AG04449 (cell line): ENCODE results near the gene VAMP8.
A peak's percentile ranks its signal among the peaks of the same experiment; 100 is the strongest.

ENCODE experiments used
- CTCF ChIA-PET: fragments of 350-600 bp; formaldehyde crosslinking; extraction: SDS; loops from one replicate; lab custom pipeline; 2021; ENCODE audit warnings: antibody characterized with exemption; lab: Yijun Ruan, JAX
- POLR2A ChIA-PET: fragments of 400-600, 350-600 bp; formaldehyde crosslinking; extraction: SDS; loops from one replicate; lab custom pipeline; 2020; ENCODE audit warnings: antibody characterized with exemption, inconsistent platforms; lab: Yijun Ruan, JAX
- DNase-seq: peaks from one replicate; pipeline ENCODE4 v3.0.0-alpha.2; 2010; ENCODE audit warnings: low read depth, low spot score
- H3K4me3 ChIP-seq: 2 replicates; pipeline ENCODE4 v1.5.1; 2011; ENCODE audit warnings: low read depth, mild to moderate bottlenecking, control low read depth, low read length
- TF ChIP-seq, protein P1 (sequence below): IDR thresholded peaks from one replicate; pipeline ENCODE4 v1.5.1; 2011; ENCODE audit warnings: mild to moderate bottlenecking, moderate library complexity, low read length, control low read depth, inconsistent platforms; ENCODE audit not compliant: insufficient read depth; ENCODE audit errors: missing control alignments

The VAMP8 gene

DNA sequence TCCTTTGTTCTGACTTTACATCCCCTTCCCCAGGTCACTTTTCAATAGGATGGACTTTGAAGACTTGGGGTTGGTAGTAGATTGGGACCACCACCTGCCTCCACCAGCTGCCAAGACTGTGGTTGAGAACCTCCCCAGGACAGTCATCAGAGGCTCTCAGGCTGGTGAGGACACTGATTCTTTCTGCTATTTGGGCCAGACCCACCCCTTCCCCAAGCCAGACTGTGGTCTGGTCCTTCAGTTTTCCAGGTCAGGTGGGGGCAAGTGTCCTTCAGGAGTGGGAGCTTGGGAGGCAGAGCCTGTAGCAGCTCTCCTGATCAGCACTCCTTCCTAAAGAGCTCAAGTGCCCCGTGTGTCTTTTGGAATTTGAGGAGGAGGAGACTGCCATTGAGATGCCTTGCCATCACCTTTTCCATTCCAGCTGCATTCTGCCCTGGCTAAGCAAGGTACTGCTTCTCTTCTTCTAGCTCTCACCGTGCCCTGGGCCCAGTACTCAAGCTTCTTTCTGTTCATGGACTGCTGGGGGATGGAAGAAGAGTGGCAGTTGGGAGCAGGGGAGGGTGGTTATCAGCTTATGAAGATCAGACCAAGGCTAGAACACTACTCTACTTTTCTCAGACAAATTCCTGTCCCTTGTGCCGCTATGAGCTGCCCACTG is 19.2 kb downstream of the VAMP8 start:
- CTCF ChIA-PET: interaction anchor here (1.0 to 2.7 kb wide), 5 partner anchors 9 to 175 kb away, joined by 3 to 11 read pairs (median 6); no protein-coding TSS in a partner anchor
- TF ChIP-seq, protein P1, sequence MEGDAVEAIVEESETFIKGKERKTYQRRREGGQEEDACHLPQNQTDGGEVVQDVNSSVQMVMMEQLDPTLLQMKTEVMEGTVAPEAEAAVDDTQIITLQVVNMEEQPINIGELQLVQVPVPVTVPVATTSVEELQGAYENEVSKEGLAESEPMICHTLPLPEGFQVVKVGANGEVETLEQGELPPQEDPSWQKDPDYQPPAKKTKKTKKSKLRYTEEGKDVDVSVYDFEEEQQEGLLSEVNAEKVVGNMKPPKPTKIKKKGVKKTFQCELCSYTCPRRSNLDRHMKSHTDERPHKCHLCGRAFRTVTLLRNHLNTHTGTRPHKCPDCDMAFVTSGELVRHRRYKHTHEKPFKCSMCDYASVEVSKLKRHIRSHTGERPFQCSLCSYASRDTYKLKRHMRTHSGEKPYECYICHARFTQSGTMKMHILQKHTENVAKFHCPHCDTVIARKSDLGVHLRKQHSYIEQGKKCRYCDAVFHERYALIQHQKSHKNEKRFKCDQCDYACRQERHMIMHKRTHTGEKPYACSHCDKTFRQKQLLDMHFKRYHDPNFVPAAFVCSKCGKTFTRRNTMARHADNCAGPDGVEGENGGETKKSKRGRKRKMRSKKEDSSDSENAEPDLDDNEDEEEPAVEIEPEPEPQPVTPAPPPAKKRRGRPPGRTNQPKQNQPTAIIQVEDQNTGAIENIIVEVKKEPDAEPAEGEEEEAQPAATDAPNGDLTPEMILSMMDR: no peak
- DNase-seq: no peak
- peak overlapping the region; percentile 100 for H3K4me3 ChIP-seq
- POLR2A ChIA-PET: interaction anchor here (2.1 to 3.0 kb wide), 2 partner anchors 9 to 57 kb away, joined by 11 to 25 read pairs; partner anchors contain the start of gene MAT2A

GRCh38 chr2:85597241-85597640 is 19.9 kb downstream of the VAMP8 start:
- no peak for DNase-seq
- peak overlapping the region; percentile 100; the same call in 1 of the 2 replicates for H3K4me3 ChIP-seq
- TF ChIP-seq, protein P1: no peak
- CTCF ChIA-PET: interaction anchor here (1.1 to 2.4 kb wide), 2 partner anchors 8 to 34 kb away, joined by 3 to 11 read pairs; no protein-coding TSS in a partner anchor
- POLR2A ChIA-PET: interaction anchor here (3.0 kb wide), 1 partner anchor 58 kb away, joined by 25 read pairs; the partner anchor contains the start of gene MAT2A

- no peak overlapping the region for H3K4me3 ChIP-seq
- POLR2A ChIA-PET: interaction anchor here (1.3 kb wide), 1 partner anchor 13 kb away, joined by 3 read pairs; no protein-coding TSS in a partner anchor
- TF ChIP-seq, protein P1: no peak
- CTCF ChIA-PET: no interaction called here
- DNase-seq: no peak
Observed at GRCh38 chr2:85598594-85599340, 21.4 kb downstream of the VAMP8 start.

- POLR2A ChIA-PET: interaction anchor here (0.6 to 3.8 kb wide), 4 partner anchors 10 to 61 kb away, joined by 3 to 15 read pairs (median 4); partner anchors contain the start of gene MAT2A
- CTCF ChIA-PET: interaction anchor here (1.0 kb wide), 1 partner anchor 179 kb away, joined by 4 read pairs; no protein-coding TSS in a partner anchor
- no peak overlapping the region for H3K4me3 ChIP-seq
- DNase-seq: no peak
- TF ChIP-seq, protein P1: no peak
Observed at GRCh38 chr2:85599468-85600234, 22.3 kb downstream of the VAMP8 start.

GRCh38 chr2:85600235-85600575 is 22.8 kb downstream of the VAMP8 start:
- no peak overlapping the region for H3K4me3 ChIP-seq
- CTCF ChIA-PET: interaction anchor here (1.0 to 1.3 kb wide), 2 partner anchors 49 to 179 kb away, joined by 4 read pairs; no protein-coding TSS in a partner anchor
- DNase-seq: no peak
- TF ChIP-seq, protein P1: no peak
- POLR2A ChIA-PET: interaction anchor here (0.5 to 3.8 kb wide), 4 partner anchors 10 to 61 kb away, joined by 3 to 15 read pairs (median 5); partner anchors contain the start of gene MAT2A
